K562 (cell line): Measurements from ENCODE around the gene PUM1. TPM values are rescaled to one million over a fixed set of nuclear protein-coding genes. Genes with fewer than 3 reads are reported as not detected.

ENCODE experiments used
- ATF6 ChIP-seq: sonication (generic); formaldehyde crosslinking; IDR thresholded peaks from 2 replicates; pipeline ENCODE4 v1.4.0; 2020; ENCODE audit warnings: mild to moderate bottlenecking, missing genetic modification reagents
- CHD2 ChIP-seq: IDR thresholded peaks from 2 replicates; pipeline ENCODE4 v1.6.1; 2011; ENCODE audit warnings: low read depth, low read length
- FOXK2 ChIP-seq, 2 experiments: fragments of 450-650 bp; IDR thresholded peaks in 1 of 2; conservative IDR thresholded peaks in 1 of 2; 2 replicates each; pipeline ENCODE4 v1.6.1; 2016; ENCODE audit warnings: low read depth in 2 of 2, mild to moderate bottlenecking in 1 of 2
- HBP1 ChIP-seq: fragments of 450-650 bp; formaldehyde crosslinking; IDR thresholded peaks from 2 replicates; pipeline ENCODE4 v1.4.0; 2022; ENCODE audit warnings: missing genetic modification characterization
- MCM3 ChIP-seq: fragments of 450-650 bp; IDR thresholded peaks from 2 replicates; pipeline ENCODE4 v1.6.1; 2016
- POLR2B ChIP-seq: fragments of 450-650 bp; IDR thresholded peaks from 2 replicates; pipeline ENCODE4 v1.6.1; 2018; ENCODE audit warnings: low read depth; ENCODE audit not compliant: partially characterized antibody
- POU5F1 ChIP-seq: fragments of 150-350 bp; IDR thresholded peaks from 2 replicates; pipeline ENCODE4 v1.6.1; 2014; ENCODE audit warnings: borderline replicate concordance, low read length, low read depth, mild to moderate bottlenecking; ENCODE audit not compliant: partially characterized antibody
- RFX1 ChIP-seq: fragments of 450-650 bp; IDR thresholded peaks from 2 replicates; pipeline ENCODE4 v1.6.1; 2016; ENCODE audit warnings: mild to moderate bottlenecking, moderate library complexity
- SETDB1 ChIP-seq: IDR thresholded peaks from one replicate; pipeline ENCODE4 v1.6.1; 2012; ENCODE audit warnings: low read length, control low read depth, inconsistent platforms
- SMARCA4 ChIP-seq: fragments of 450-650 bp; IDR thresholded peaks from 2 replicates; pipeline ENCODE4 v1.6.1; 2016
- SNRNP70 ChIP-seq: fragments of 200-400 bp; formaldehyde crosslinking; optimal IDR thresholded peaks from 2 replicates; pipeline ENCODE3; 2017; ENCODE audit warnings: low read depth, low read length
- SUPT5H ChIP-seq: fragments of 450-650 bp; IDR thresholded peaks from 2 replicates; pipeline ENCODE4 v1.6.1; 2016
- THRA ChIP-seq: fragments of 450-650 bp; IDR thresholded peaks from 2 replicates; pipeline ENCODE4 v1.6.1; 2017; ENCODE audit warnings: mild to moderate bottlenecking, moderate library complexity
- U2AF2 ChIP-seq: fragments of 200-400 bp; formaldehyde crosslinking; optimal IDR thresholded peaks from 2 replicates; pipeline ENCODE3; 2017; ENCODE audit warnings: low read depth, mild to moderate bottlenecking, low read length
- ZBTB34 ChIP-seq: fragments of 250-450 bp; sonication (Bioruptor Pico); IDR thresholded peaks from 2 replicates; pipeline ENCODE4 v1.8.0; 2021; ENCODE audit warnings: mild to moderate bottlenecking, moderate library complexity
- ZNF121 ChIP-seq: sonication (generic); formaldehyde crosslinking; conservative IDR thresholded peaks from 2 replicates; pipeline ENCODE4 v1.8.0; 2022; ENCODE audit warnings: missing genetic modification reagents
- ZNF140 ChIP-seq: fragments of 250-450 bp; sonication (Bioruptor Pico); IDR thresholded peaks from 2 replicates; pipeline ENCODE4 v1.8.0; 2021; ENCODE audit warnings: moderate library complexity, mild to moderate bottlenecking, inconsistent platforms
- ZNF184 ChIP-seq: sonication (generic); formaldehyde crosslinking; IDR thresholded peaks from 2 replicates; pipeline ENCODE4 v1.5.0; 2020; ENCODE audit warnings: missing genetic modification reagents
- ZNF507 ChIP-seq: conservative IDR thresholded peaks from 2 replicates; pipeline ENCODE4 v1.6.1; 2017; ENCODE audit warnings: missing genetic modification characterization, missing compliant biosample characterization
- ZNF707 ChIP-seq: fragments of 250-450 bp; sonication (Bioruptor Pico); conservative IDR thresholded peaks from 2 replicates; pipeline ENCODE4 v1.8.0; 2022; ENCODE audit warnings: inconsistent platforms, mild to moderate bottlenecking, moderate library complexity
- polyA plus RNA-seq, 8 experiments: library from polyadenylated mRNA; depleted of rRNA in 4 of 8; stranded (reverse) in 5 of 8; unstranded in 3 of 8; fragments of >200 nt; fragmentation: Nextera tagmentation in 2 of 8; fragmentation: Illumina TruSeq in 1 of 8; extraction: Ambion mirVana in 2 of 8; extraction: Trizol in 1 of 8; gene quantifications; 2 replicates each; pipeline versions ENCODE4 v1.2.1 to v1.2.3, GENCODE V29; 2011 to 2014; ENCODE audit warnings: inconsistent platforms in 1 of 8, missing spikeins in 1 of 8
- total RNA-seq, 7 experiments: library from RNA; depleted of rRNA in 6 of 7; stranded (reverse); fragments of >200 nt in 6 of 7; fragmentation: Illumina TruSeq in 2 of 7; extraction: Trizol in 2 of 7; gene quantifications; 2 replicates each; pipeline versions ENCODE4 v1.2.1 to v1.2.3, GENCODE V29; 2011 to 2021; ENCODE audit warnings: low replicate concordance in 1 of 7

PUM1 gene
- total and polyA plus RNA-seq, 9 of the 15 experiments (the other 6 are each of a cell fraction or from before 2014, with no cell fraction given), result 37.7 to 104 (median 55.7) TPM

- TF ChIP-seq THRA (no peak), POLR2B (peak; percentile 55), CHD2 (no peak), HBP1 (no peak), POU5F1 (no peak), U2AF2 (no peak), SETDB1 (no peak), ZNF507 (tag) (no peak), SMARCA4 (no peak), ZNF121 (CRISPR knock-in tag) (no peak), MCM3 (no peak), SNRNP70 (no peak), SUPT5H (peak; percentile 58), ATF6 (no peak), ZNF707 (CRISPR knock-in tag) (no peak), FOXK2 (conservative IDR thresholded peaks at IDR 0.05 in 1 of 2, IDR thresholded peaks at IDR 0.05 in 1 of 2; ENCODE audit: low read depth in 2 of 2) (no peak), ZNF140 (CRISPR knock-in tag) (no peak), RFX1 (no peak), ZNF184 (CRISPR knock-in tag) (no peak), ZBTB34 (CRISPR knock-in tag) (no peak)
Measured at GRCh38 chr1:31031330-31032143, 34.0 kb downstream of the PUM1 start (continued).
